ENCODE measurements around the gene TRPV4. TPM values are rescaled to one million over a fixed set of nuclear protein-coding genes. Genes with fewer than 3 reads are reported as not detected.
A peak's percentile ranks its signal among the peaks of the same experiment; 100 is the strongest.

TRPV4 gene
- total and polyA plus RNA-seq, 2 donors from 2014 or later = 6.0 to 24.5 TPM

DNA sequence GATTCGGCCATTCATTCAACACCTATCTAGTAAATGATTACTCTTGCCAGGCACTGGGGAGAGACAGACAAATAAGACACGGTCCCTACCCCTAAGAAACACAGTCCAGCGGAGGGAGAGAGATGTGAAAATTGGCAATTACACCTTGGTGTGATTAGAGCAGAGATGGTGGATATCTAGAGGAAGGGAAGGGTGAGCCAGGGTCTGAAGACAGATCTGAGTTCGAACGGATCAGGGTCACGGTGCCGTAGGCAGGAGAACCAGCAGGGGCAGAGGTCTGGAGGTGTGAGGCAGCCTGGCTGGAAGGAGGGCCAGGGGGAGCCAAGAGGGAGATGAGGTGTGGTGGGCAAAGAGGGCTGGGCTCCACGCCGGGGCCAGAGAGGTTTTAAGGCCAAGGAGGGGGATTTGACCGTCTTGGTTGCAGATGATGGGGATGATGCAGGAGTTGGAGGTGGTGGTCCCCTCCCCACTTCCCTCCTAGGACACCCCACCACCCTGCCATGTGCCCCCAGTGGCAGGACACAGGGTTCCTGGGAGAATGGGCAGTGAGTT is 92.4 kb downstream of the TRPV4 start:
- no peak for FAIRE-seq
- H3K27me3 ChIP-seq (ENCODE audit: control insufficient read depth, insufficient read depth, low read length) = no peaks in the 10 kb centered on the region

DNA sequence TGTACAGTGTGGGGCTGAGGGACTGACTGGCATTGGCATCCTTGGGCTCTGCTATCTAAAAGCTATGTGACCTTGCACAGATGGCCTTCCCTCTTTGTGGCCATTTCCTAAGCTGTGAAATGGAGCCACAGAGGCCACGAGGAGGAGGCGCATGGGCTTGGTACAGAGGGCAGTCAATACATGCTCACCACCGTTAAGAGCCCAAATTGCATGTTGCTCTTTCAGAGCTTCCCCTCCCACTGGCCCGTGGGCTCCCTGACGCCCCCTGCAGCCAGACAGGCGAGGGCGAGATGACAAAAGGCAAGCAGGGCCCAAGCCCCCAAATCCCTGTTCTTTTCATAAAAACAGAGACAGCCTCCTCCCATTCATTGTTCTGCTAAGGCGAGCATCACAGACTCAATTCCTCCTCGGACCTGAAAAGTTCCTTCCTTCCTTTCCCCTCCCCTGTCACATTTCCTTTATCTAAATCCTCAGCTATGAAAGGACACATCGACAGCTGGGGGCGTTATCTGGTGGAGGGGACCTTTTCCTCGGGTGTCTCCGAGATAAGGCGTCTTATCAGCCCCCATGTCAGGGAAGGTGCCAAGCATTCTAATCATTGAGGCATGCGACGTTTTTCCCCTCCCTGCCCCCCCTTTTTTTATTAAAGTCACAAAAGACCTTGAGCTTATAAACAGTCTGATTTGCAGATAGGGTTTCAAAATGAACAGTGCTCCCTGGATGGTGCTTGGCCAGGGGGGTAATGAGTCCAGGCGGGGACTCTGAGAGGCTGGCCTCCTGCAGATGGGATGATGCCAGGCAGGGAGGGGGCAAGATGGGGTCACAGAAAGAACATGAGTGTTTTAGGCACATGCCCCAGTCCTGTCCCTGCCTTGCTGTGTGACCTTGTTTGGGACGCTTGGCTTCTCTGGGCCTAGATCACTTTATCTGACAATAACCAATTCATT is 93.2 kb downstream of the TRPV4 start:
- Histone ChIP-seq H3K4me3 (ENCODE audit: low read length in 3 of 3) (no peak overlapping the region), H3K9ac (ENCODE audit: low read length in 3 of 3) (no peak overlapping the region), H3K9me3 (ENCODE audit: control insufficient read depth in 2 of 3, insufficient read depth in 1 of 3, low read length in 3 of 3) (no peaks in the 10 kb centered on the region), H3K4me1 (ENCODE audit: control insufficient read depth in 2 of 3, insufficient read depth in 2 of 3, low read depth in 1 of 3, low read length in 3 of 3) (peaks cover 0 to 70% (median 60%) of the 10 kb centered on the region in 3 donors), H3K27me3 (ENCODE audit: control insufficient read depth, insufficient read depth, low read length) (no peaks in the 10 kb centered on the region), H3K36me3 (ENCODE audit: control insufficient read depth in 2 of 3, insufficient read depth in 3 of 3, low read length in 3 of 3) (no peaks in the 10 kb centered on the region), H3K27ac (ENCODE audit: low read depth in 2 of 2, low read length in 2 of 2) (no peak overlapping the region)
- TF ChIP-seq, protein P1, sequence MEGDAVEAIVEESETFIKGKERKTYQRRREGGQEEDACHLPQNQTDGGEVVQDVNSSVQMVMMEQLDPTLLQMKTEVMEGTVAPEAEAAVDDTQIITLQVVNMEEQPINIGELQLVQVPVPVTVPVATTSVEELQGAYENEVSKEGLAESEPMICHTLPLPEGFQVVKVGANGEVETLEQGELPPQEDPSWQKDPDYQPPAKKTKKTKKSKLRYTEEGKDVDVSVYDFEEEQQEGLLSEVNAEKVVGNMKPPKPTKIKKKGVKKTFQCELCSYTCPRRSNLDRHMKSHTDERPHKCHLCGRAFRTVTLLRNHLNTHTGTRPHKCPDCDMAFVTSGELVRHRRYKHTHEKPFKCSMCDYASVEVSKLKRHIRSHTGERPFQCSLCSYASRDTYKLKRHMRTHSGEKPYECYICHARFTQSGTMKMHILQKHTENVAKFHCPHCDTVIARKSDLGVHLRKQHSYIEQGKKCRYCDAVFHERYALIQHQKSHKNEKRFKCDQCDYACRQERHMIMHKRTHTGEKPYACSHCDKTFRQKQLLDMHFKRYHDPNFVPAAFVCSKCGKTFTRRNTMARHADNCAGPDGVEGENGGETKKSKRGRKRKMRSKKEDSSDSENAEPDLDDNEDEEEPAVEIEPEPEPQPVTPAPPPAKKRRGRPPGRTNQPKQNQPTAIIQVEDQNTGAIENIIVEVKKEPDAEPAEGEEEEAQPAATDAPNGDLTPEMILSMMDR (IDR thresholded peaks at IDR 0.05; ENCODE audit: borderline replicate concordance, extremely low read depth, insufficient read depth) = no peak
- intact Hi-C loops (cut with DNase I) = no loop called here
- no peak for FAIRE-seq
- peak in 1 of 5 donors; percentile 35 for DNase-seq

More for the DNA sequence above, 92.4 kb downstream of the TRPV4 start:
- intact Hi-C loops (cut with DNase I) = no loop called here
- TF ChIP-seq, protein P1 (IDR thresholded peaks at IDR 0.05; ENCODE audit: borderline replicate concordance, extremely low read depth, insufficient read depth) = no peak
- H3K9me3 ChIP-seq (ENCODE audit: control insufficient read depth in 2 of 3, insufficient read depth in 1 of 3, low read length in 3 of 3) = no peaks in the 10 kb centered on the region
- H3K4me3 ChIP-seq (ENCODE audit: low read length in 3 of 3) = no peak overlapping the region
- no peak overlapping the region for H3K27ac ChIP-seq (ENCODE audit: low read depth in 2 of 2, low read length in 2 of 2)
- H3K4me1 ChIP-seq (ENCODE audit: control insufficient read depth in 2 of 3, insufficient read depth in 2 of 3, low read depth in 1 of 3, low read length in 3 of 3) = peaks cover 0 to 62% (median 61%) of the 10 kb centered on the region in 3 donors
- H3K9ac ChIP-seq (ENCODE audit: low read length in 3 of 3) = no peak overlapping the region
- DNase-seq = peak in 2 of 5 donors; percentile 36 to 42
- no peaks in the 10 kb centered on the region for H3K36me3 ChIP-seq (ENCODE audit: control insufficient read depth in 2 of 3, insufficient read depth in 3 of 3, low read length in 3 of 3)

DNA sequence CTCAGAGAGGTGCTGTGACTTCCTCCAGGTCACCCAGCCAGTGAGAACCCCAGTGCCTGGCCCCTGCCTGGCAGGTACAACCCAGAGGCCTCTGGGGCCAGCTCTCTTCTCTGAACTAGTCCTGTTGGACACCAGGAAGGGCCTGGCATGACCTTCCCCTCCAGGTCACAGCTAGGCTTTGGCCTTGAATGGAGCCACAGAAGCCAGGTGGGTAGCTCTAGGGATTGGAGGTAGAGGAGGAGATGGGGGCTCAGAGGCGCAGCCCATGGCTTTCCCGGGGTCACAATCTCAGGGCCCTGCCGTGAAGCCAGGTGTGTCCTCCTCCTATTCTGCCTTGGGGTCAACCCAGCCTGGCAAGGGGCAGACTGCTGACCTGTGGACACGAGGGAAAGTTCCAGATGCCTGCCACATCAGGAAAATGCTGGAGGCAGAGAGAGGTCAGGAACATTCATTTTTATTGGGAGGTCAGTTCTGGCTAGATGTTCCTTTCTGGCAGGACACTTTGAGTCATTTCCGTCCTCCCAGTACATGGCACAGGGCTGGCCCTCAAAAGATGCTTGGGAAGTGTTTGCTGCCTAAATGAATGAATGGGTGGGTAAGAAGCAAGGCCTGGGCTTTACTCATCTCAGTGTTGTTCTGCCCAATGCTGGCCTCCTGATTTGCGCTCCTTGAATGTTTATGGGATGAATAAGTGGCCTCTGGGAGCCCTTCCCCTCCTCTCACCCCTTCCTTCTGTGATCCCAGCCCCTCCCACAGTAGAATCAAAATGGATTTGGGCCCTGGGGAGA is 94.1 kb downstream of the TRPV4 start:
- DNase-seq (peak in 2 of 5 donors; percentile 46 to 59), FAIRE-seq (no peak)
- TF ChIP-seq, protein P1 (IDR thresholded peaks at IDR 0.05; ENCODE audit: borderline replicate concordance, extremely low read depth, insufficient read depth) = no peak
- Histone ChIP-seq H3K9me3 (ENCODE audit: control insufficient read depth in 2 of 3, insufficient read depth in 1 of 3, low read length in 3 of 3) (no peaks in the 10 kb centered on the region), H3K27ac (ENCODE audit: low read depth in 2 of 2, low read length in 2 of 2) (peak overlapping the region; percentile 49 to 71), H3K9ac (ENCODE audit: low read length in 3 of 3) (no peak overlapping the region), H3K4me1 (ENCODE audit: control insufficient read depth in 2 of 3, insufficient read depth in 2 of 3, low read depth in 1 of 3, low read length in 3 of 3) (peaks cover 0 to 76% (median 61%) of the 10 kb centered on the region in 3 donors), H3K27me3 (ENCODE audit: control insufficient read depth, insufficient read depth, low read length) (no peaks in the 10 kb centered on the region), H3K4me3 (ENCODE audit: low read length in 3 of 3) (no peak overlapping the region), H3K36me3 (ENCODE audit: control insufficient read depth in 2 of 3, insufficient read depth in 3 of 3, low read length in 3 of 3) (no peaks in the 10 kb centered on the region)
- intact Hi-C loops (cut with DNase I) = no loop called here

Data from kidney (tissue), 14 donors.